Mammary epithelial cell (primary cell): Measurements from ENCODE around the gene BRME1.

ENCODE experiments used
- CTCF ChIP-seq, 2 donors: IDR thresholded peaks in 1 of 2; conservative IDR thresholded peaks in 1 of 2; 2 replicates each; pipeline ENCODE4 v1.5.1; 2011 to 2012; ENCODE audit warnings: inconsistent platforms in 2 of 2, low read length in 2 of 2, mild to moderate bottlenecking in 2 of 2, control low read depth in 1 of 2, low read depth in 1 of 2; ENCODE audit not compliant: insufficient read depth in 1 of 2; ENCODE audit errors: extremely low read depth in 1 of 2
- EZH2 ChIP-seq: IDR thresholded peaks from 2 replicates; pipeline ENCODE4 v1.6.1; 2012; ENCODE audit warnings: low read length, inconsistent platforms, borderline replicate concordance

- TF ChIP-seq CTCF (conservative IDR thresholded peaks at IDR 0.05 in 1 of 2, IDR thresholded peaks at IDR 0.05 in 1 of 2; ENCODE audit: extremely low read depth in 1 of 2, insufficient read depth in 1 of 2, low read depth in 1 of 2, low read length in 2 of 2) (no peak), EZH2 (no peak)
Measured at GRCh38 chr19:13868663-13869062, 37.3 kb downstream of the BRME1 start.
